Suprapubic skin (tissue), 4 donors: ENCODE measurements around the gene CEP57.

Experiments
- CTCF ChIP-seq, 2 donors: fragments of 200-600 bp in 1 of 2; fragments of 450-650 bp in 1 of 2; sonication (generic) in 1 of 2; IDR thresholded peaks; one replicate each; pipeline ENCODE4 v1.5.1; 2016 to 2019; ENCODE audit warnings: antibody characterized with exemption in 2 of 2, mild to moderate bottlenecking in 1 of 2, moderate library complexity in 1 of 2
- EP300 ChIP-seq: sonication (generic); formaldehyde crosslinking; IDR thresholded peaks from one replicate; pipeline ENCODE4 v1.6.1; 2017; ENCODE audit warnings: antibody characterized with exemption
- POLR2A ChIP-seq, 2 donors: fragments of 450-650 bp; IDR thresholded peaks; one replicate each; pipeline ENCODE4 v1.6.1; 2017; ENCODE audit warnings: antibody characterized with exemption in 2 of 2, mild to moderate bottlenecking in 2 of 2, moderate library complexity in 2 of 2
- POLR2AphosphoS5 ChIP-seq, 3 donors: sonication (generic); formaldehyde crosslinking; IDR thresholded peaks; one replicate each; pipeline ENCODE4 v1.6.1; 2017; ENCODE audit warnings: antibody characterized with exemption in 3 of 3

DNA sequence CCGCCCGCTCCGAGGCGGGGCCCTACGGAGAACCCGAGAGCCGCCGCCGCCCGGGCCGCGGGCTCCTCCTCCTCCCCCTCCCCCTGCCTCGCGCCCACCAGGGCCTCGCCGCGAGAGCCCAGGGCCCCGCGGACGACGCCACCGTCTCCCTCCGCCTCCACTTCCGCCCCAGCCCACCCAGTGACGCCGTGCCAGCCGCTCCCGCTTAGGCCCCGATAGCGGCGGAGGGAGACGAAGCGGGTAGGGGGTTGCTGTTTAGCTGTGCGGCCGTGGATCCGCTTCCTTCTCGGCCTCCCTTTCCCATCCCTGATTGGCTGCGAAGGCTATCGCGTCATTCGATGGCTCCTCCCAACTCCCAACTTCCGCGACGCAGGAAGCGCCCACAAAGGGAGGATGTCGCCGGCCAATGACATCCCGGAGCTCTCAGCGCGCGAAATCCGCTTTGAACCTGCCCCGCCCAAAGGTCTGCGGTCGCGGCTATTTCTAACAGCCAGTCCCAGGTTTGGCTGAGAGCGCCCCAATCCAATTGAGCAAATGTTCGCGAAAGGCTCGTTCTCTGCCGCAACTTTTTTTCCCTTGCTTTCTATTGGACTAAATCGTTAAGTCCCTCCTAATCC is 684 bp upstream of the CEP57 start, which contains the start of gene FAM76B:
- TF ChIP-seq EP300 (no peak), POLR2AphosphoS5 (IDR thresholded peaks at IDR 0.05) (peak; percentile 43 to 97 (median 93)), POLR2A (IDR thresholded peaks at IDR 0.05) (peak; percentile 73 to 90), CTCF (IDR thresholded peaks at IDR 0.05) (no peak)
